Measurements from ENCODE around the gene TBX15. TPM values are rescaled to one million over a fixed set of nuclear protein-coding genes. Genes with fewer than 3 reads are reported as not detected.

TBX15 gene
- total and polyA plus RNA-seq, 11 donors: 0.19 to 1.8 (median 0.63) TPM

GRCh38 chr1:119002028-119002686 lies 14.0 kb upstream of the TBX15 start:
- H3K36me3 ChIP-seq: no peaks in the 10 kb centered on the region
- peaks cover 0 to 32% (median 10%) of the 10 kb centered on the region in 12 donors for H3K4me1 ChIP-seq
- peak in 2 of 4 donors; percentile 65 to 80 for ATAC-seq
- intact Hi-C loops (cut with DNase I): loop anchor here in 5 of 10 donors (10.0 kb wide), 3 partner anchors 697 to 847 kb away; no protein-coding TSS in a partner anchor
- no peak overlapping the region for H3K27ac ChIP-seq
- 10 to 21% (median 14%) methylated on average over 16 of the region's 16 CpGs for WGBS, 4 donors
- no peak overlapping the region for H3K4me3 ChIP-seq
- TF ChIP-seq CTCF (IDR thresholded peaks at IDR 0.05) (no peak), POLR2A (IDR thresholded peaks at IDR 0.05) (no peak)
- no peaks in the 10 kb centered on the region for H3K9me3 ChIP-seq
- peaks cover 43 to 99% (median 93%) of the 10 kb centered on the region in 9 donors for H3K27me3 ChIP-seq
- DNase-seq: peak in 1 of 5 donors; percentile 50

GRCh38 chr1:119001181-119002027 lies 13.3 kb upstream of the TBX15 start:
- TF ChIP-seq POLR2A (IDR thresholded peaks at IDR 0.05) (no peak), CTCF (IDR thresholded peaks at IDR 0.05) (no peak)
- 2 to 6% (median 3%) methylated on average over 27 to 49 of the region's 49 CpGs for WGBS, 4 donors
- Histone ChIP-seq H3K36me3 (no peaks in the 10 kb centered on the region), H3K9me3 (no peaks in the 10 kb centered on the region), H3K4me3 (peak overlapping the region in 10 of 12 donors; percentile 14 to 50 (median 34)), H3K27ac (no peak overlapping the region), H3K27me3 (peaks cover 40 to 99% (median 93%) of the 10 kb centered on the region in 9 donors), H3K4me1 (peaks cover 0 to 25% (median 8%) of the 10 kb centered on the region in 12 donors)
- intact Hi-C loops (cut with DNase I): loop anchor here in 5 of 10 donors (10.0 kb wide), 3 partner anchors 697 to 847 kb away; no protein-coding TSS in a partner anchor
- DNase-seq (peak in 1 of 5 donors; percentile 44), ATAC-seq (peak in 3 of 4 donors; percentile 23 to 63 (median 24))

GRCh38 chr1:119000371-119001180 lies 12.4 kb upstream of the TBX15 start:
- DNase-seq (peak in 2 of 5 donors; percentile 46 to 61), ATAC-seq (peak in 2 of 4 donors; percentile 26 to 44)
- TF ChIP-seq CTCF (IDR thresholded peaks at IDR 0.05) (no peak), POLR2A (IDR thresholded peaks at IDR 0.05) (no peak)
- peaks cover 0 to 21% (median 8%) of the 10 kb centered on the region in 12 donors for H3K4me1 ChIP-seq
- H3K4me3 ChIP-seq: peak overlapping the region in 10 of 12 donors; percentile 14 to 50 (median 34)
- intact Hi-C loops (cut with DNase I): loop anchor here in 5 of 10 donors (10.0 kb wide), 3 partner anchors 696 to 846 kb away; no protein-coding TSS in a partner anchor
- WGBS, 4 donors: 2 to 7% (median 3%) methylated on average over 33 to 44 of the region's 44 CpGs
- H3K27me3 ChIP-seq: peaks cover 37 to 99% (median 93%) of the 10 kb centered on the region in 9 donors
- no peaks in the 10 kb centered on the region for H3K36me3 ChIP-seq
- H3K9me3 ChIP-seq: no peaks in the 10 kb centered on the region
- H3K27ac ChIP-seq: no peak overlapping the region
